Measurements from ENCODE around the gene RAD51B. TPM values are rescaled to one million over a fixed set of nuclear protein-coding genes. Genes with fewer than 3 reads are reported as not detected.

RAD51B gene
- total RNA-seq, 1 experiment from 2014 or later = 14.2 TPM

GRCh38 chr14:68451696-68452373 is 632.3 kb downstream of the RAD51B start:
- ChIA-PET CTCF (no interaction called here), POLR2A (no interaction called here)
- DNase-seq (ENCODE audit: low spot score) = no peak
- peaks cover 19% of the 10 kb centered on the region for H3K36me3 Mint-ChIP-seq
- no peaks in the 10 kb centered on the region for H3K27me3 Mint-ChIP-seq (ENCODE audit: low read depth)
- no peak for ATAC-seq
- TF ChIP-seq ATF2 (CRISPR knock-in tag; IDR thresholded peaks at IDR 0.05; ENCODE audit: borderline replicate concordance, low read depth) (no peak), GABPB1 (CRISPR knock-in tag; IDR thresholded peaks at IDR 0.05) (no peak), ZBTB43 (CRISPR knock-in tag; IDR thresholded peaks at IDR 0.05) (no peak), TEAD1 (CRISPR knock-in tag; IDR thresholded peaks at IDR 0.05) (no peak), IRF2 (CRISPR knock-in tag; IDR thresholded peaks at IDR 0.05; ENCODE audit: borderline replicate concordance, low read depth) (no peak)
- TF ChIP-seq, protein P1, sequence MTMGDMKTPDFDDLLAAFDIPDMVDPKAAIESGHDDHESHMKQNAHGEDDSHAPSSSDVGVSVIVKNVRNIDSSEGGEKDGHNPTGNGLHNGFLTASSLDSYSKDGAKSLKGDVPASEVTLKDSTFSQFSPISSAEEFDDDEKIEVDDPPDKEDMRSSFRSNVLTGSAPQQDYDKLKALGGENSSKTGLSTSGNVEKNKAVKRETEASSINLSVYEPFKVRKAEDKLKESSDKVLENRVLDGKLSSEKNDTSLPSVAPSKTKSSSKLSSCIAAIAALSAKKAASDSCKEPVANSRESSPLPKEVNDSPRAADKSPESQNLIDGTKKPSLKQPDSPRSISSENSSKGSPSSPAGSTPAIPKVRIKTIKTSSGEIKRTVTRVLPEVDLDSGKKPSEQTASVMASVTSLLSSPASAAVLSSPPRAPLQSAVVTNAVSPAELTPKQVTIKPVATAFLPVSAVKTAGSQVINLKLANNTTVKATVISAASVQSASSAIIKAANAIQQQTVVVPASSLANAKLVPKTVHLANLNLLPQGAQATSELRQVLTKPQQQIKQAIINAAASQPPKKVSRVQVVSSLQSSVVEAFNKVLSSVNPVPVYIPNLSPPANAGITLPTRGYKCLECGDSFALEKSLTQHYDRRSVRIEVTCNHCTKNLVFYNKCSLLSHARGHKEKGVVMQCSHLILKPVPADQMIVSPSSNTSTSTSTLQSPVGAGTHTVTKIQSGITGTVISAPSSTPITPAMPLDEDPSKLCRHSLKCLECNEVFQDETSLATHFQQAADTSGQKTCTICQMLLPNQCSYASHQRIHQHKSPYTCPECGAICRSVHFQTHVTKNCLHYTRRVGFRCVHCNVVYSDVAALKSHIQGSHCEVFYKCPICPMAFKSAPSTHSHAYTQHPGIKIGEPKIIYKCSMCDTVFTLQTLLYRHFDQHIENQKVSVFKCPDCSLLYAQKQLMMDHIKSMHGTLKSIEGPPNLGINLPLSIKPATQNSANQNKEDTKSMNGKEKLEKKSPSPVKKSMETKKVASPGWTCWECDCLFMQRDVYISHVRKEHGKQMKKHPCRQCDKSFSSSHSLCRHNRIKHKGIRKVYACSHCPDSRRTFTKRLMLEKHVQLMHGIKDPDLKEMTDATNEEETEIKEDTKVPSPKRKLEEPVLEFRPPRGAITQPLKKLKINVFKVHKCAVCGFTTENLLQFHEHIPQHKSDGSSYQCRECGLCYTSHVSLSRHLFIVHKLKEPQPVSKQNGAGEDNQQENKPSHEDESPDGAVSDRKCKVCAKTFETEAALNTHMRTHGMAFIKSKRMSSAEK (CRISPR knock-in tag; IDR thresholded peaks at IDR 0.05; ENCODE audit: borderline replicate concordance) = no peak
- H3K27ac Mint-ChIP-seq = no peak overlapping the region
- H3K4me1 Mint-ChIP-seq = peaks cover 43% of the 10 kb centered on the region
- no peak overlapping the region for H3K4me3 Mint-ChIP-seq
- H3K9me3 Mint-ChIP-seq = peaks cover 14% of the 10 kb centered on the region

DNA sequence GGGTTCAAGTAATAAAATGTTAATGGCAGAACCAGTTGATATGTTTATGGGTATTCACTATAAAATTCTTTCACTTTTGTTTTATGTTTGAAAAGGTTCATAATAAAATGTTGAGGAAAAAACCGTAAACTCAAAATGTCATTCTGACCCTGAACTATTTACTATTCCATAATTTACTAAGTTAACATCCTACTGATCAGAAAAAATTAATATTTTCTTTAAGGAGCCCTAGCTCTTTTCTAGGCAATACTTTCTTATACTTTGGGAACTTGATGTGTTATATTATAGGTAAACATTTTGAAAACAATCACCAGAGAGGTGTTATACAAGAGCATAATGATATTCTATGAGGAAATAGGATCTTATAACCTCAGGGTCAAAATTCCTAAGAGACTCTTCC is 638.7 kb downstream of the RAD51B start:
- POLR2A ChIA-PET = interaction anchor here (1.1 kb wide), 1 partner anchor 8 kb away, joined by 3 read pairs; no protein-coding TSS in a partner anchor
- Mint-ChIP-seq H3K27ac (no peak overlapping the region), H3K4me1 (peaks cover 11% of the 10 kb centered on the region), H3K4me3 (no peak overlapping the region), H3K27me3 (ENCODE audit: low read depth) (no peaks in the 10 kb centered on the region), H3K9me3 (peaks cover 14% of the 10 kb centered on the region), H3K36me3 (peaks cover 19% of the 10 kb centered on the region)
- DNase-seq (ENCODE audit: low spot score) (no peak), ATAC-seq (no peak)
- CTCF ChIA-PET = interaction anchor here (1.1 to 1.8 kb wide), 2 partner anchors 8 to 24 kb away, joined by 4 to 5 read pairs; no protein-coding TSS in a partner anchor
- TF ChIP-seq ZNF317 (CRISPR knock-in tag; IDR thresholded peaks at IDR 0.05; ENCODE audit: borderline replicate concordance, low read depth) (no peak), KAT7 (CRISPR knock-in tag; IDR thresholded peaks at IDR 0.05; ENCODE audit: borderline replicate concordance) (no peak), HMGA2 (CRISPR knock-in tag; IDR thresholded peaks at IDR 0.05) (no peak), ZNF396 (CRISPR knock-in tag; IDR thresholded peaks at IDR 0.05; ENCODE audit: borderline replicate concordance) (no peak), ZNF671 (CRISPR knock-in tag; IDR thresholded peaks at IDR 0.05) (no peak), ZNF263 (CRISPR knock-in tag; IDR thresholded peaks at IDR 0.05; ENCODE audit: low read depth) (no peak), MYBL2 (CRISPR knock-in tag; IDR thresholded peaks at IDR 0.05) (no peak), E2F1 (CRISPR knock-in tag; IDR thresholded peaks at IDR 0.05) (no peak), NFATC4 (CRISPR knock-in tag; IDR thresholded peaks at IDR 0.05) (no peak), NR2C2 (CRISPR knock-in tag; IDR thresholded peaks at IDR 0.05) (no peak), MXD4 (CRISPR knock-in tag; IDR thresholded peaks at IDR 0.05; ENCODE audit: borderline replicate concordance) (no peak), ATF3 (CRISPR knock-in tag; conservative IDR thresholded peaks at IDR 0.05) (no peak), ZBTB21 (CRISPR knock-in tag; IDR thresholded peaks at IDR 0.05; ENCODE audit: borderline replicate concordance) (no peak), NR1H2 (CRISPR knock-in tag; IDR thresholded peaks at IDR 0.05) (no peak)
- TF ChIP-seq, protein P2, sequence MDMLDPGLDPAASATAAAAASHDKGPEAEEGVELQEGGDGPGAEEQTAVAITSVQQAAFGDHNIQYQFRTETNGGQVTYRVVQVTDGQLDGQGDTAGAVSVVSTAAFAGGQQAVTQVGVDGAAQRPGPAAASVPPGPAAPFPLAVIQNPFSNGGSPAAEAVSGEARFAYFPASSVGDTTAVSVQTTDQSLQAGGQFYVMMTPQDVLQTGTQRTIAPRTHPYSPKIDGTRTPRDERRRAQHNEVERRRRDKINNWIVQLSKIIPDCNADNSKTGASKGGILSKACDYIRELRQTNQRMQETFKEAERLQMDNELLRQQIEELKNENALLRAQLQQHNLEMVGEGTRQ (CRISPR knock-in tag; IDR thresholded peaks at IDR 0.05) = no peak
- TF ChIP-seq, protein P3, sequence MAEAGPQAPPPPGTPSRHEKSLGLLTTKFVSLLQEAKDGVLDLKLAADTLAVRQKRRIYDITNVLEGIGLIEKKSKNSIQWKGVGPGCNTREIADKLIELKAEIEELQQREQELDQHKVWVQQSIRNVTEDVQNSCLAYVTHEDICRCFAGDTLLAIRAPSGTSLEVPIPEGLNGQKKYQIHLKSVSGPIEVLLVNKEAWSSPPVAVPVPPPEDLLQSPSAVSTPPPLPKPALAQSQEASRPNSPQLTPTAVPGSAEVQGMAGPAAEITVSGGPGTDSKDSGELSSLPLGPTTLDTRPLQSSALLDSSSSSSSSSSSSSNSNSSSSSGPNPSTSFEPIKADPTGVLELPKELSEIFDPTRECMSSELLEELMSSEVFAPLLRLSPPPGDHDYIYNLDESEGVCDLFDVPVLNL (CRISPR knock-in tag; IDR thresholded peaks at IDR 0.05; ENCODE audit: borderline replicate concordance, low read depth) = no peak
- TF ChIP-seq, protein P4, sequence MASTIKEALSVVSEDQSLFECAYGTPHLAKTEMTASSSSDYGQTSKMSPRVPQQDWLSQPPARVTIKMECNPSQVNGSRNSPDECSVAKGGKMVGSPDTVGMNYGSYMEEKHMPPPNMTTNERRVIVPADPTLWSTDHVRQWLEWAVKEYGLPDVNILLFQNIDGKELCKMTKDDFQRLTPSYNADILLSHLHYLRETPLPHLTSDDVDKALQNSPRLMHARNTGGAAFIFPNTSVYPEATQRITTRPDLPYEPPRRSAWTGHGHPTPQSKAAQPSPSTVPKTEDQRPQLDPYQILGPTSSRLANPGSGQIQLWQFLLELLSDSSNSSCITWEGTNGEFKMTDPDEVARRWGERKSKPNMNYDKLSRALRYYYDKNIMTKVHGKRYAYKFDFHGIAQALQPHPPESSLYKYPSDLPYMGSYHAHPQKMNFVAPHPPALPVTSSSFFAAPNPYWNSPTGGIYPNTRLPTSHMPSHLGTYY (CRISPR knock-in tag; IDR thresholded peaks at IDR 0.05) = no peak
